ENCODE measurements around the gene PRKCB.
"Not testable (repeated sequence)": the region's sequence is repeated elsewhere in the genome, so short reads cannot be mapped to it uniquely, and the experiment has no call there.

PRKCB gene

DNA sequence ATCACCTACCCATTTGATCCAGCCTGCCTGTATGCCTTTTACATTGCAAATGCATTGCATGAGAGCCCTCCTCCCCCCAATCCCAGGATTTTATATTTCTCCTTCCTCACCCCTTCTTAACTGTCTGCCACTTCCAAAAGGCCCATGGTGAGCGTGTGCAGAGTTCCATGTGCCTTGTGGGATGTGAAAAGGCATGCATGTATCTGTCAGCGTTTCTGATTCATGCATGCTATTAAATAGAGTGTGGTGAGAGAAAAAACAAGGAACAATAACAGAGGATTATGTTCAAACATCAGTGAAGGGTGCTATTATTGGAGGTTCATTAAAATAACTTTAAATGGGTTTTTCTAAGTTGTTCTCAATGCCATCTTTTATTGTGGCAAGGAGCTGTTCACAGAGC, 359.4 kb downstream of the PRKCB start:
- DNase-seq, result no peak

GRCh38 chr16:24198807-24199533, 363.2 kb downstream of the PRKCB start:
- DNase-seq, result no peak

- no peak for DNase-seq
These were observed 367.9 kb downstream of the PRKCB start for GRCh38 chr16:24203675-24204074.

GRCh38 chr16:24204150-24204665, 368.4 kb downstream of the PRKCB start:
- no peak for DNase-seq

- DNase-seq, result no peak
These were observed 371.1 kb downstream of the PRKCB start for GRCh38 chr16:24206926-24207325.

DNA sequence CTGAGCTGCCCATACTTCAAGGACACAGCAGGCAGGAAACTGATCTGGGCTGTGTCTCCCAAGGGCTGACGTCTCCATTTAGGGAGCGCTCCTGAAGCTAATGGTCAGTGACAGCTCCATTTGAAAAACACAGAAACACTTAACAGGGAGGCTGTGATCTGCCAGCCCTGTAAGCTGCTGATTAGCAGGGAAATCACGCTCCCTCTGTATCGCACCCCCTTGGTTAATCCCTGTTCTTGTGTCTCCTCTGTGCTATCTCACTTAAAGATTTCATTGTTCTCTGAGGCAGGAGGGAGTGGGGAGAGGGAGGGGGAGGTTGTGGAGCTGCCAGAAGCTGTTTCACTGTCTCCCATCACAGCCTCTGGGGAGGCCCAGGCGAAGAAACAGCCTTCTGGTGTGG, 372.9 kb downstream of the PRKCB start:
- no peak for DNase-seq

DNA sequence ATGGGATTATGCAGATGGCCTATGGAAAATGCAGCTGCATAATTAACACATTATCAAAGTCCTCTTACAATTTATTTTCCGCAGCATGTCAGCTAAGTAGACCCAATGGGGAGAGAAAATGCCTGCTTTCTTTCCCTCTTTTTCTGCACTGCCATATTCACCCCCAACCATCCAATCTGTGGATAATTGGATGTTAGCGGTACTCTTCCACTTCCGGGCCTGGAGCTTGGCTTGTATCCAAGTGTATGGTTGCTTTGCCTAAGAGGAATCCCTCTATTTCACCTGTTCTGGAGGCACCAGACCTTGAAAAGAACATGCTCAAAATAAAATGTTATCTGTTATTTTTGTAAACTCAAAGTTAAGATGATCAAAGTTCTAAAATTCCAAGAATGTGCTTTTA, 379.2 kb downstream of the PRKCB start:
- no peak for DNase-seq

DNA sequence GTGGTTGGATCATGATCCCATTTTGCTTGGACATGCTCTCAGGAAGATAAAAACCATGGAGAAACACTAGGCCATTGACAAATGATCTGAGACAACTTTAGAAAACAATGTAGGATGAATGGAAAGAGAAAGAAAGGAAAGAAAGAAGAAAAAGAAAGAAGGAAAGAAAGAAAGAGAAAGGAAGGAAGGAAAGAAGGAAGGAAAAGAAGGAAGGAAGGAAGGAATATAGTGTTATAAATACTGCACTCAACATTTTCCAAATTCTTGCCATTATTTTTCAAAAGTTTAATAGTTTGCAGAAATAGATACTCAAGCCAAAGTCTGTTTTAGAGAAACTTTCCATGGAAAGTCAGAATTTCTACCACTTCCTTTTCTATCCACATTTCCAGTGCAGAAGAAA, 381.2 kb downstream of the PRKCB start:
- no peak for DNase-seq

DNA sequence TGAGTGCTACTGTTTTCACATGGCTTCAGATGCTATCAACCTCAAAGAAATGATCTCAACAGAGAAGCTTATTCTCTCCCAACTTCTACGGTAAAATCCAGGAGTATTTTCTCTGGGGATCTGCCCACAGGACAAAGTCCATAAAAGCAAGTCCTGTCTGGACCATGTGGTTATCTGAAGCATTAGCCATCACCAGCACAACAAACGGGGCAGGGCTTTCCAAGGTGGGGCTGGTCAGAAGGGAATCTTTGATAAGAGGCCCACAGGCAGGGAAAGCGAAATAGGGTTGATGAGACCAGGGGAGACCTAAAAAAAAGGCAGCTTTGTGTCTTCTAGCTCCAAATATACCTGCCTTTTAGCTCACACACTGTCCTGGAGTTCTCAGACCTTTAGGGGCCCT, 381.7 kb downstream of the PRKCB start:
- DNase-seq, result no peak

DNA sequence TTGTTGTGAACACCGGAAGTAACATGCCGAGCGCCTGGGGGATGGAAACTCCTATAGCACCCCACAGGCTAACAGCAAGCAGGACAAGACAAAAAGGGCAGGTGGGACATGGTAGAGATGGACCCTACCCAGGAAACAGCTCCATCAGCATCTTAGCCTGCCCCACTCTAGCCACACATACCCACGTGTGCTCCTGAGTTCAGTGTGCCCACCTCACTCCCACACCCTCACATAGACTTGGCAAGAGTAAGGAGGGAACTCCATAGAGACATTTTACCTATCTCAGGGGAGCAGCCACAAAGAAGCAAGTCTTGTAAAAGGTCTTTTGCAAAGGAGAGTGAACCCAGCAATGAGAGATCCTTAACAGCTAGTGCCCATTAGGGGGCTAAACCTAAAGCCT, 382.5 kb downstream of the PRKCB start:
- DNase-seq, result no peak

- DNase-seq, result no peak
These were observed 385.4 kb downstream of the PRKCB start for GRCh38 chr16:24221219-24221618.

- no peak for DNase-seq
These were observed 392.7 kb downstream of the PRKCB start for GRCh38 chr16:24228514-24228913.

- DNase-seq, result no peak
These were observed 397.2 kb downstream of the PRKCB start for GRCh38 chr16:24232936-24233335.

- no peak for DNase-seq
These were observed 399.0 kb downstream of the PRKCB start for GRCh38 chr16:24234737-24235136.

DNA sequence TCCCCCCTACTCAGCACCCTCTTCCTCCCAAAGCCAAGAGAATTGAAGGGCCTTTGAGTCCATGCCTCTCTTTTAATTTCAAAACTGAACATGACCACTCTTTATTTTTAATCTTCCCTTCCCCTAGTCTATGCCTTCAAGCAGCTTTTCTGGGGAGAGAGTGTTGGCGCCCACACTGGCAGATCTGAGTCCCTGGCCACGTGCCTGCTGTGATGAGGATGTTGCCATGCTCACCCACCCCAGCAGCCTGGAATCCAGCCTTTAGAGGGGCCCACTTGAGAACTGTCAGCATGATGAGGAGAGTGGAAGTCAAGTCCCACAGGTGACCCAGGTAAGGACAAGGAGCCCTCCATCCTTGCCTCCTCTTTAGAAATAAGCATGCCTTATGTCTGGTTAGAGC, 400.0 kb downstream of the PRKCB start:
- DNase-seq, result no peak

DNA sequence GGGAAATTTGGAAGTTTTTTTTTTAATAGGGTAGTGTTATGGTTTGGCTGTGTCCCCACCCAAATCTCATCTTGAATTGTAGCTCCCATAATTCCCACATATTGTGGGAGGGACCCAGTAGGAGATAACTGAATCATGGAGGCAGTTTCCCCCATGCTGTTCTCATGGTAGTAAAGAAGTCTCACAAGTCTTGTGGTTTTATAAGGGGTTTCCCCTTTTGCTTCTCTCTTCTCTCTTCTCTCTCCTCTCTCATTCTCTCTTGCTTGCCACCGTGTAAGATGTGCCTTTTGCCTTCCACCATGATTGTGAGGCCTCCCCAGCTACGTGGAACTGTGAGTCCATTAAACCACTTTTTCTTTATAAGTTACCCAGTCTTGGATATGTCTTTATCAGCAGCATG, 403.1 kb downstream of the PRKCB start:
- DNase-seq, result not testable (repeated sequence)

- DNase-seq, result no peak
These were observed 411.3 kb downstream of the PRKCB start for GRCh38 chr16:24246911-24247607.

DNA sequence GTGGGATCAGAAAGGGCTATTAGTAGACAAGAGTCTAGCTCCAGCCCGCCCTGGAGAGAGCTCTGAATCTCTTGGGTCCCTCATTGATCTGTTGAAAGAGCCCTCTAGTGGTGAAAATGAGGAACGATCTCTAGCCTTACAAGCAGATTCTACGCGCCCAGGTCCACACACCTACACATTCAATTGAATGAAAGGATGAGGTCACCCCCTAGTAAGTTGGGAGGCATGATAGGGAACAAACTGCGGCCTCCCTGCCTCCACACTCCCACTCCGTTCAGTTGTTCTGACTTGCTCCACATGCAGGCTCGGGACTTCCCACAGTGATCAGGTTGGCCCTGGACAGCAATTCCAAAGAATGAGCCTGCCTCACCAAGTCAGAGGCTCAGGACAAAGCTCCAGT, 417.4 kb downstream of the PRKCB start:
- DNase-seq, result peak; percentile 35

DNA sequence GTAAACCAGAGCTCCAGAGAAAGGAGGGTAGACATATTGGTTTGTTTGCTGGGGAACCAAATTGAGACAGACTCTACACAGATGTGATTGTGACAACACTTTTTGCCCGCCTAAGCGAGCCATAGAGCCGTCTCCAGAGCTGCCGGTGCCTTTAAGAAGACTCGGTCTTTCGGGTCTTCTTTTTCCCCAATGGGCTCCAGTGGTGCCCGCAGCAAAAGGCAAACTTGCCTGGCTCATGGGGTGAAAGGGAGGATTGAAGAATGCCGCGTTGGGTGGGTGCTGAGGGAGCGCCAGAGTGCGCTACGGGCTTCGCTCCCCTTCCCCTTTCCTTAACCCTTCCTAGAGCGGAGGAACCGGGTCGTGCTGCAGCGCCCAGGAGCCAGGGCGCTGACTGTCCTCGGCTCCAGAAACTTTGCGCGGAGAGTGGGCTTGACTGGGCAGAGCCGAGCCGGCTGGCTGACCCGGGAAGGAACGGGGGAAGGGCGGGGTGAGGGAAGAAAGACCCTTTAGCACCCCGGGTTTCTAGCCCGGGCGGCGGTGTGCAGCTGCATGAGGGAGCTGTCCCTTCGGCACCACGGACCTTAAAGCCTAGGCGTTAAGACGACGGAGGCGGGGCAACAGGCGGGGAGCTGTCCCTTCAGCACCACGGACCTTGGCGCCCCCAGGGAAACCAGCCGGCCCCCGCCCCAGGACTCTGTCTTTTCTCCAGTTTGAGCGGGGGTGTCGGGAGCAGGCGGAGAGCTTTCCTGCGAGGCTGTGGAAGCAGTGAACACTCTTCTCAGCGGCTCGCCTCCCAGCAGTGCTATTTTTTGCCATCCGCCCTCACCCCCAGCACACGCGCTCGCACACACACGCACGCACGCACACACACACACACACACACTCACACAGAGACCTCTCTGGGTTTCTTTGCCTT, 419.9 kb downstream of the PRKCB start, which contains the start of gene CACNG3:
Gene CACNG3, plus strand, starts transcription at position 880 of the 916 bp plus-strand sequence. CDS start 420 bp downstream, outside the sequence.
- DNase-seq, result no peak

GRCh38 chr16:24257958-24258357, 422.2 kb downstream of the PRKCB start:
- no peak for DNase-seq

- no peak for DNase-seq
These were observed 423.0 kb downstream of the PRKCB start for GRCh38 chr16:24258791-24259190.

DNA sequence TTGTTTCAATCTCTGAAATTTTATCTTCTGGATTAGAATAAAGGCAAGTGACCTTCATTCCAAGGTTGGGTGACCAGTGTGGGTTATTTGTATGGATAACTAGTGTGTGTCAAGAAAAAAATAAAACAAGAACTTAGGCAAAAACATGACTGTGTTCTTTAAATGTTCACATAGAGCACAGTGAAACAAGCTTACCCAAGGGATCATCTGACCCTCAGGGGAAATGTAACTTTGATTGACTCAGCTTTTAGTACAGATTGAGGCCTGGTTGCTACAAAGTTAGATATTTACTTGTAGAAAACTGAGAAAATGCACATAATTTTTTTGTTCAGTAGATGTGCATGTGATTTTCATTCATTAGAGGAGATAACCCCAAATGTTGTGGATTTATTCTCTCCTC, 427.0 kb downstream of the PRKCB start:
- DNase-seq, result no peak

All from NCI-H1436 treated with DMSO at 0.1 percent for 48 hours (cell line).